Activated CD4-positive, CD25-positive, alpha-beta regulatory T cell treated with anti-CD3 and anti-CD28 coated beads, Interleukin-2, amount 50 U/mL, for 24 hours (primary cell): ENCODE data around the gene LRWD1.
"Not testable (repeated sequence)": the region's sequence is repeated elsewhere in the genome, so short reads cannot be mapped to it uniquely, and the experiment has no call there.

Source experiments
- ATAC-seq, 2 donors: fragments of 150-1000 bp; cut with Tn5 transposase; one replicate each; pipeline ENCODE4 v1.10.0; 2021; ENCODE audit warnings: mild to moderate bottlenecking in 1 of 2, moderate library complexity in 1 of 2

Gene LRWD1

DNA sequence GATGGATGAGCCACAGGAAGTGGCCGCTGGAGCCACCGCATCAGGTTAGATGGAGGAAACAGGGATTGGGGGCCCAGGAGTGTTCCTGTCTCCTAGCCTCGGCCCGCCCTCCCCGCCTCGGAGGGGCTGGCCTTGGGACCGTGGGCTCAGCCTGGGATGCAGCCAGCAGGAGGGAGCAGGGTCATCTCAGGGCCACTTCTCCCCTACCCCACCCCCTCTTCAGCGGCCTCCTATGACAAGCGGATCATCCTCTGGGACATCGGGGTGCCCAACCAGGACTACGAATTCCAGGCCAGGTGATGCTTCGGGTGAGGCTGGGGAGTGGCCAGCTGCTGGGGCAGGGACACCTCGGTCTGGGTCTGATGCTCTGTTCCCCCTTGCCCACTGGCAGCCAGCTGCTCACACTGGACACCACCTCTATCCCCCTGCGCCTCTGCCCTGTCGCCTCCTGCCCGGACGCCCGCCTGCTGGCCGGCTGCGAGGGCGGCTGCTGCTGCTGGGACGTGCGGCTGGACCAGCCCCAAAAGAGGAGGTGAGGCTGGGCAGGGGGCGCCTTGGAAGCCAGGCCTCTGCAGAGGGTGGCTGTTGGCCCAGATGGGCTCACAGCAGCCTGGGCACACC is 4.7 kb downstream of the LRWD1 start:
- ATAC-seq = no peak

DNA sequence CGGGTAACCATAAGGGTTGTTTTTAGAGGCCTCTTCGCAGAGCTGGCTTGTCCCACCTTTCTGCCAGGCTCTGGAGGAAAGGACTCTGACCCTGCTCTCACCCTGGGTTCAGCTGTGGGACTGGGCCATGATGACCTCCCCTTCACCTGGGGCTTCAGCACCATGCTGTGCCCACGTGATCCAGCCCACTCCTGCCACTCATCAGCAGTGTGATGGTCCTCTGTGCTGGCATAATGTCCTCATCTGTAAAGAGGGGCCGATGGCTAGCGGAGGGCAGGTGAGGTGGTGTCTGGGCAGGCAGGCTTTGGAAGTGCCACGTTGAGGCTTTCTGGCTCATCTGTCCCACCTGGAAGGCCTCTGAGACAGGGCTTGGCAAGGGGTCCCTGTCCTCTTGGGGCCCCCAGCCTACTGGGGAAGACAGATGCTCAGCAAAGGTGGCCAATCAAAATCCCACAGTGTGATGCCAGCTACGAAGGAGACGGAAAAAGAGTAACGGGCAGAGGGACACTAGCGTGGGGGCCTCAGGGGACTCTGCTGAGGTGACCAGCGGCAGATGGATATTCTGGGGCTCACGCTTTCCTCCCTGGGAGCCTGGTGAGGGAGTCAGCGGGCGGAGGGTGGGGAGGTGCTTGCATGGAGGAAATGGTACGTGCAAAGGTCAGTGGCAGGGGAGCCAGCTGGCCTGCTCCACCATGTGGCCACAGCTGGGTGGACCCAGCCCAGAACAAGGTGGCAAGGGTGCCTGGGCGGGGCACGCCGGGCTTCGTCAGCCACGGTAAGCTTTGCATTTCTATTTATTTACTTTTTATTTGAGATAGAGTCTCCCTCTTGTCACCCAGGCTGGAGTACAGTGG is 5.4 kb downstream of the LRWD1 start:
- ATAC-seq = no peak

GRCh38 chr7:102471791-102472125 is 7.0 kb downstream of the LRWD1 start:
- ATAC-seq = no peak

- no peak for ATAC-seq
Measured at GRCh38 chr7:102472126-102473041, 7.6 kb downstream of the LRWD1 start.

- no peak for ATAC-seq
Measured at GRCh38 chr7:102473271-102473991, 8.6 kb downstream of the LRWD1 start.

DNA sequence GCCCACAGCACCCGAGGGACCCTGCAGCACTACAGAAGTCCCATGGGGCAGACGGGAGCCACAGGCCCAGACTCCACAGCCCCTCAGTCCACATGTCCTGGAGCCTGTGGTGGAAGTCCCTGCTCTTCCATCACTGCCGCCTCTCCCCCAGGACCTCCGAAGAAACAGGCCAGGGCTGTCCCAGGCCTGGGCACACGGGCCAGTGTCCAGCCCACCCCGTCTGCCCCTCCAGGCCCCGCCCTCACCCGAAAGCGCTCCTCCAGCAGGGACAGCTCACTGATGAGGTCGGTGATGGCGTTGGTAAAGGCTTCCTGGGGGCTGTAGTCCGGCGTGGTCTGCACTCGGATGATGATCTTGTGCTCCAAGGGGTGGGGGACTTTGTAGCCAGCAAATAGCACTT is 9.3 kb downstream of the LRWD1 start:
- ATAC-seq = not testable (repeated sequence)

- ATAC-seq = not testable (repeated sequence)
Measured at GRCh38 chr7:102474736-102475435, 10.1 kb downstream of the LRWD1 start.

DNA sequence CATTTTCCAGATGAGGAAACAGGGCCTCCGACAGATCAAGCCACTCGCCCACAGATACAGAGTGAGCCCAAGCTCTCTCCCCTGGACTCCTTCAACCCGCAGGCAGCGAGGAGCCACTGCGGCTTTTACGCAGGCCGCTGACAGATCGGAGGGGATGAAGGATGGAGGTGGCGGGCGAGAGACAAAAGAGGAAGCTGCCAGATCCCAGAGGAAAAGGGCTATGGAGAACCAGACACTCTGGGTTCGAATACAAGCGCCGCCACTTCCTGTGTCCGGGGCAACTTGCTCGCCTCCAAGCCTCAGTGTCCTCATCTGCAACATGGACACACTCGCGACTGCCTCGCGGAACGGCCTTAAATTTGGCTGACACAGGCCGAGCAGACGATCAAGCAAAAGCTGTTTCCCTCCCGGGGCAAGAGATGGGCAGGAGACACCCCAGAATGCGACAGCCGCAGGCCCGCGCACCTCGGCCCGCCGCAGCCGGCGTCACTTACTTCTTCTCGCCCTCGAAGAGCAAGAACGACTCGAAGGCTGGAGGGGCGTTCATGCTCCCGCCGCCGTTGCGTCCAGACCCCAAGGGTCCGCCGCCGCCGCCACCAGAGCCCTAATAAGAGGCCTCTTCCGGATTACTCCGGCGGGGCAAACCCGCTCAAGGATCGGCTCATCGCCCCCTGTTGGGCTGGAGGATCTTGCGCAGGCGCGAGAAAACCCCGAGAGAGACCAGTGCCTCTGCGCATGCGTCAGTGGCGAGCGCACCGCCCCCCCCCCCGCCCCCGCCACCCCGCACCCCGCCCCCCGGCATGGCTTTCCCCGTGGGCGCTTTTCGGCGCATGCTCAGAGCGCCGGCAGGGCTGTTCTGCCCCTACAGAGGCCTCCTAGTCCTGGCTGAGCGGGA is 13.8 kb downstream of the LRWD1 start, which contains the start of gene POLR2J:
Gene POLR2J, minus strand, starts transcription at position 609 of the 895 bp plus-strand sequence. Its CDS starts 62 bp downstream, at position 547.
- ATAC-seq = peak; percentile 88

- ATAC-seq = peak; percentile 8 to 12
Measured at GRCh38 chr7:102479209-102479584, 14.4 kb downstream of the LRWD1 start.

DNA sequence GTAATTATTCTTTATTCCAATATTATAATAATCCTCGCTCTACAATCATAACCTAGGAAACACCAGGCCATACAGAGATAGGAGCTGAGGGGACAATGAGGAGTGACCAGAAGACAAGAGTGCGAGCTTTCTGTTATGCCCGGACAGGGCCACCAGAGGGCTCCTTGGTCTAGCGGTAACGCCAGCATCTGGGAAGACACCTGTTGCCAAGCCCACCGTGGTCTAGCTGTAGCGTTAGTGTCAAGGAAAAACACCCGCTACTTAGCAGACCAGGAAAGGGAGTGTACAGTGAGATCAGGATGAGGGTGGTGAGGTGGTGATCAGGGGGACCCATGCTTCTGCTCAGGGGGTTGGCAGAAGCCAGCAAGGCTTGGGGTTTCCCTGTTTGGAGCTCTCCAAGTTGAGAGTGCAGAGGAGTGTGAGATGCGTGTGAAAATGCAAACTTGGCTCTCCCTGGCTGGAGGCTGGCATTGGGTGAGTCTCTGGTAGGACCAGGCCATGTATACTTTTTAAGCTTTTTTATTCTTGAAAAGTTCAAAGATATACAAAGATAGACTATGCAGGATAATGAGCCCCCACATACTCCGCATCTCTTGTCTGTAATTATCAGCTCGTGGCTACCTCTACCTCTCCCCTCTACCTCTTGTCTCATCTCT is 15.3 kb downstream of the LRWD1 start:
- not testable (repeated sequence) for ATAC-seq

DNA sequence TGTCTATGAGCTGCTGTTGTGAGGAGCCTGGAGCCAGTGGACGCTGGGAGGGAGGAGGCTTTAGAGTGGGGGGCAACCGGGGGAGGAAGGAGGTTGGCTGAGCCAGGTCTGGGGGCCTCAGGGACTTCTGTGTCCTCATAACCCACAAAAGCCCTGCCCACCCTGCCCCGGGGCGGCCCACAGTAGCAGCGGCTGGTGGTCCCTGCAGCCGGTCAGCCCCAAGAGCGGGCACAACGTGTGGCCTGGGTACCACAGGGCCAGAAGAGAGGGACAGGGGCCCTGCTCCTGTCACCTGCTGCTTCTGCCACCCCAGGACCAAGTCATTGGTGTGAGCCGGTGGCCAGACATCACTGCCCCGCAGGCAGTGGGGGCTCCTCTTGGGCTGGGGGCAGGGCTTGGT is 17.2 kb downstream of the LRWD1 start:
- not testable (repeated sequence) for ATAC-seq

DNA sequence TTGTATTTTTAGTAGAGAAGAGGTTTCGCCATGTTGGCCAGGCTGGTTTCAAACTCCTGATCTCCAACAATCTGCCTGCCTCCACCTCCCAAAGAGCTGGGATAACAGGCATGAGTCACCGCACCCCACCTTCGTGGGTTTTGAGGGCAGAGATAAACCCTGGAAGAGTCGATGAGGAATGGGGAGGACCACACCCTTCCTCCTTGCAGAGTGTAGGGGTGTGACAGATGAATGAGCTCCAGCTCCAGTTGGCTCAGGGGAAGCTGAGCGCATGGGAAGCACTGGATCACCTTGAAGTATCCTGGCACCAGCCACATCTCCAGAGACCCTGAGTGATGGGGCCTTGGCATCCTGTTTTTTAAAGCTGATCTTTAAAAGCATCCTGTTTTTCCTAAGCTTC is 19.5 kb downstream of the LRWD1 start:
- ATAC-seq = not testable (repeated sequence)

DNA sequence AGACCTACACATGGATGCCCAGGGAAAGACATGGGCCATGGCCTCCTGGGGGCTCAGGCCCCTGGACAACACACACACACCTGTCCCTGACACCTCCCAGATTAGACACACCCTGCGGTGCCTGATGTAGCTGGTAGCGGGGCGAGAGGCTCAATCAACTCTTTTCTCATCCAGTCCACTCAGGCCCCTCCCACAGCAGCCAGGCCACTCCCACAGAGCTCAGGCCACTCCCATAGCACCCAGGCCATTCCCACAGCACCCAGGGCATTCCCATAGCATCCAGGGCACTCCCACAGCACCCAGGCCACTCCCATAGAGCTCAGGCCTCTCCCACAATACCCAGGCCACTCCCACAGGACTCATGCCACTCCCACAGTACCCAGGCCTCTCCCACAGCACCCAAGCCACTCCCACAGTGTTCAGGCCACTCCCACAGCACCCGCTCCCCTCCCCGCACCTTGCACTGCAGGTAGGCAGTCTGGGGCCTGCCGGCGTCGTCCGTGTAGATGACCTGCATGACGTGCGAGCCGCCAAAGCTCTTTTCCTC is 25.8 kb downstream of the LRWD1 start:
- ATAC-seq = peak; percentile 47 to 59

DNA sequence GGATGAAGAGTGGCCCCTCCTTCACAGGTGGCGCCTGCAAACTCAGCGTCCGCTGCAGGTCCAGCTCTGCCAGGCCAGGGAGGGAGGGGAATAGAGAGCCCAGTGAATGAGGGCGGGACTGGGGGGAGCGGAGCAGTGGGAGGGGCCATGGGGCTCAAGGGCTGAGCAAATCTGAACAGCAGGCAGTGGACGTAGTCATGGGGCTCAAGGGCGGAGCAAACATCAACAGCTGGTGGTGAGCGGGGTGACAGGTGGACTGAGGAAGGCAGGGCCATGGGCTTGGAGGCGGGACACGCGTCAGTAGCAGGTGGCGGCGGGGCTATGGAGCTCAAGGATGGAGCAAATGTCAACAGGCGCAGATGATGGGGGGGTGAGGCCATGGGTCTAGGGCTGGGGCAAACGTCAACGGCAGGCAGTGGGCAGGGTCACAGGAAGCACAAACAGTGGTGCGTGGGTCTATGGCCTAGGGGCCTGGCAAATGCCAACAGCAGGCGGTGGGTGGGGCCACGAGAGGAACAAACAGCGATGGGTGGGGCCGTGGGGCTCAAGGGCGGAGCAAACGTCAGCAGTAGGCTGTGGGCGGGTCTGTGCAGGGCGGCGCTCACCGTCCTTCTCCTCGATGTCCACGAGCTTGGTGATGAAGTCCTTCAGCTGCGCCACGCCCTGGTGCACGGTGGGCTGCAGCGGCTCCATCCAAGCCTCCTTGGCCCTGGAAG is 28.6 kb downstream of the LRWD1 start:
- peak; percentile 14 to 28 for ATAC-seq

- not testable (repeated sequence) for ATAC-seq
Measured at GRCh38 chr7:102494026-102494425, 29.2 kb downstream of the LRWD1 start.

GRCh38 chr7:102494473-102495149 is 29.8 kb downstream of the LRWD1 start:
- ATAC-seq = peak; percentile 74 to 83

- not testable (repeated sequence) for ATAC-seq
Measured at GRCh38 chr7:102496861-102497260, 32.1 kb downstream of the LRWD1 start.

GRCh38 chr7:102497308-102497707 is 32.5 kb downstream of the LRWD1 start:
- not testable (repeated sequence) for ATAC-seq
